ENCODE data around the gene NUCB1. TPM values are rescaled to one million over a fixed set of nuclear protein-coding genes. Genes with fewer than 3 reads are reported as not detected.

The NUCB1 gene
- 100 to 1,000 TPM; 267 to 424 (median 371) TPM for total RNA-seq

DNA sequence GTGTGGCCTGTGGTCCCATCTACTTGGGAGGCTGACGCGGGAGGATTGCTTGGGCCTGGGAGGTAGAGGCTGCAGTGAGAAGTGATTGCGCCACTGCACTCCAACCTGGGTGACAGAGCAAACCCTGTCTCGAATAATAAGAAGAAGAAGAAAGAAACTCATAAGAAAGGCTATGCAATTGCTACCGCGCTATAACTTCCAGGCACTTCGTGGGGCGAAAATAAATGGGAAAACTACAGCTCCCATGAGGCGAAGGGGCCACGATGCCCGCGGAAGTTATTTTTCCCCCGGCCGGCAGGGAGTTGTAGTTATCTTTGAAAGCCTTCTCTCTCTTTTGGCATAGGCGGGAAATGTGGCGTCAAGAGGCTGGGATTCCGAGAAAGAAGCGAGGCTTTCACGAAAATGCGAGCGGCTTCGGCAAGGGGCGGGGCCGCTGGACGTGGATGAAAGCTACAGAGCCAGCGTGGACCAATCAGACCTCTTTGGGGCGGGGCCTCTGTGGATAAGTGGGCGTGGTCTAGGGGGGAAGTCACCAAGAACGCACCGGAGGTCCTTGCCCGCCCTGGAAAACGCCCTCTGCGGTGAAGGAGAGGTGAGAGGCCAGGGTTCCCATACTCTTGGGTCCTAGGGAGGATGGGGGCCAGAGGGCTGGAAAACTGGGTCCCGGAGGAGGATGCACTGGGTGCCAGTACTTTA, at the start of gene NUCB1:
Gene NUCB1, plus strand, starts transcription at position 532 of the 696 bp plus-strand sequence. CDS start 485 bp downstream, outside the sequence.
- Histone ChIP-seq H3K4me3 (replicated peaks in 1 of 3) (peak within 1 kb of the TSS; percentile 67 to 91 (median 78)), H3K9me3 (no peaks in the 10 kb centered on the region), H3K4me1 (peaks cover 17 to 27% of the 10 kb centered on the region in 2 donors), H3K36me3 (peaks cover 4 to 11% of the 10 kb centered on the region in 2 donors), H3K27ac (peak within 1 kb of the TSS; percentile 69 to 94 (median 85)), H3K27me3 (no peaks in the 10 kb centered on the region)
- peak; percentile 100 for DNase-seq
- TF ChIP-seq POLR2A (IDR thresholded peaks at IDR 0.05), result peak in 1 of 2 donors; percentile 78
- TF ChIP-seq, protein P1, sequence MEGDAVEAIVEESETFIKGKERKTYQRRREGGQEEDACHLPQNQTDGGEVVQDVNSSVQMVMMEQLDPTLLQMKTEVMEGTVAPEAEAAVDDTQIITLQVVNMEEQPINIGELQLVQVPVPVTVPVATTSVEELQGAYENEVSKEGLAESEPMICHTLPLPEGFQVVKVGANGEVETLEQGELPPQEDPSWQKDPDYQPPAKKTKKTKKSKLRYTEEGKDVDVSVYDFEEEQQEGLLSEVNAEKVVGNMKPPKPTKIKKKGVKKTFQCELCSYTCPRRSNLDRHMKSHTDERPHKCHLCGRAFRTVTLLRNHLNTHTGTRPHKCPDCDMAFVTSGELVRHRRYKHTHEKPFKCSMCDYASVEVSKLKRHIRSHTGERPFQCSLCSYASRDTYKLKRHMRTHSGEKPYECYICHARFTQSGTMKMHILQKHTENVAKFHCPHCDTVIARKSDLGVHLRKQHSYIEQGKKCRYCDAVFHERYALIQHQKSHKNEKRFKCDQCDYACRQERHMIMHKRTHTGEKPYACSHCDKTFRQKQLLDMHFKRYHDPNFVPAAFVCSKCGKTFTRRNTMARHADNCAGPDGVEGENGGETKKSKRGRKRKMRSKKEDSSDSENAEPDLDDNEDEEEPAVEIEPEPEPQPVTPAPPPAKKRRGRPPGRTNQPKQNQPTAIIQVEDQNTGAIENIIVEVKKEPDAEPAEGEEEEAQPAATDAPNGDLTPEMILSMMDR (IDR thresholded peaks at IDR 0.05), result peak in 4 of 6 experiments; percentile 2 to 47 (median 26)
- intact Hi-C loops (cut with DNase I), result loop anchor here (10.0 kb wide), 1 partner anchor 55 kb away; the partner anchor contains the start of gene BAX
- 6 to 7% methylated on average over 34 of the region's 34 CpGs for WGBS, 2 donors

DNA sequence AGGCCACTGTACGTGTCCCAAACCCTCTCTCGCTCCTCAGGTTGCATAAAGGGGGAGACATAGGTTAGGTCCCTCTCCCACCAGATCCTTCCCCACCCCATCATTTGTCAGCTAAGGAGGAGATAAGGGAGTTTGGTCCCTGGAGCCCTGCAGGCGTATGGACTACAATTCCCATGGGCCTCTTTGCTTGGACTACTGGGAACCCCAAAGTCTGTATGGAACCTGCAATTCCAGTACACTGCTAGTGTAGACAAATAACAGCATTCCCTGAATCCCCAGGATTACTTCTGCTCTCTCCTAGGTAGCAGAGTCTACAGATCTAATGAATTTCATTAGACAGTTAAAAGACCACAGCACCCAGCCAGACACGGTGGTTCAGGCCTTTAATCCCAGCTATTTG, 47.8 kb upstream of the NUCB1 start:
- WGBS, 2 donors, result 84 to 90% methylated on average over 4 of the region's 4 CpGs
- H3K9me3 ChIP-seq, result no peaks in the 10 kb centered on the region
- H3K4me1 ChIP-seq, result no peaks in the 10 kb centered on the region
- no peak overlapping the region for H3K4me3 ChIP-seq (replicated peaks in 1 of 3)
- DNase-seq, result no peak
- H3K27ac ChIP-seq, result no peak overlapping the region
- H3K27me3 ChIP-seq, result no peaks in the 10 kb centered on the region
- peaks cover 0 to 5% of the 10 kb centered on the region in 2 donors for H3K36me3 ChIP-seq
- intact Hi-C loops (cut with DNase I), result no loop called here
- TF ChIP-seq, protein P1 (IDR thresholded peaks at IDR 0.05), result no peak
- no peak for TF ChIP-seq POLR2A (IDR thresholded peaks at IDR 0.05)

GRCh38 chr19:48853483-48853882, 46.6 kb upstream of the NUCB1 start:
- Histone ChIP-seq H3K4me3 (replicated peaks in 1 of 3) (no peak overlapping the region), H3K36me3 (peaks cover 0 to 5% of the 10 kb centered on the region in 2 donors), H3K27ac (no peak overlapping the region), H3K4me1 (peaks cover 0 to 4% of the 10 kb centered on the region in 2 donors), H3K27me3 (no peaks in the 10 kb centered on the region), H3K9me3 (no peaks in the 10 kb centered on the region)
- 82 to 93% methylated on average over 8 of the region's 8 CpGs for WGBS, 2 donors
- no peak for DNase-seq
- intact Hi-C loops (cut with DNase I), result no loop called here
- TF ChIP-seq, protein P1 (IDR thresholded peaks at IDR 0.05), result no peak
- TF ChIP-seq POLR2A (IDR thresholded peaks at IDR 0.05), result no peak

GRCh38 chr19:48854103-48854502, 46.0 kb upstream of the NUCB1 start:
- no peak for DNase-seq
- H3K4me1 ChIP-seq, result peaks cover 0 to 4% of the 10 kb centered on the region in 2 donors
- no peaks in the 10 kb centered on the region for H3K9me3 ChIP-seq
- no peak overlapping the region for H3K4me3 ChIP-seq (replicated peaks in 1 of 3)
- H3K27ac ChIP-seq, result no peak overlapping the region
- no peak for TF ChIP-seq POLR2A (IDR thresholded peaks at IDR 0.05)
- TF ChIP-seq, protein P1 (IDR thresholded peaks at IDR 0.05), result no peak
- H3K27me3 ChIP-seq, result no peaks in the 10 kb centered on the region
- peaks cover 0 to 5% of the 10 kb centered on the region in 2 donors for H3K36me3 ChIP-seq
- intact Hi-C loops (cut with DNase I), result no loop called here
- WGBS, 2 donors, result 76 to 88% methylated on average over 7 of the region's 7 CpGs

- H3K4me3 ChIP-seq (replicated peaks in 1 of 3), result no peak overlapping the region
- H3K9me3 ChIP-seq, result no peaks in the 10 kb centered on the region
- intact Hi-C loops (cut with DNase I), result no loop called here
- TF ChIP-seq, protein P1 (IDR thresholded peaks at IDR 0.05), result no peak
- no peak for TF ChIP-seq POLR2A (IDR thresholded peaks at IDR 0.05)
- peaks cover 0 to 4% of the 10 kb centered on the region in 2 donors for H3K4me1 ChIP-seq
- no peak for DNase-seq
- H3K27ac ChIP-seq, result no peak overlapping the region
- no peaks in the 10 kb centered on the region for H3K27me3 ChIP-seq
- peaks cover 0 to 5% of the 10 kb centered on the region in 2 donors for H3K36me3 ChIP-seq
- WGBS, 2 donors, result 88 to 94% methylated on average over 6 of the region's 6 CpGs
Measured at GRCh38 chr19:48856921-48857320, 43.2 kb upstream of the NUCB1 start.

Data from thyroid gland (tissue), 4 donors.